ENCODE measurements around the gene LRRC23. TPM values are rescaled to one million over a fixed set of nuclear protein-coding genes. Genes with fewer than 3 reads are reported as not detected.

Gene LRRC23
- total RNA-seq, 1 donor from 2014 or later, result 5.2 TPM

DNA sequence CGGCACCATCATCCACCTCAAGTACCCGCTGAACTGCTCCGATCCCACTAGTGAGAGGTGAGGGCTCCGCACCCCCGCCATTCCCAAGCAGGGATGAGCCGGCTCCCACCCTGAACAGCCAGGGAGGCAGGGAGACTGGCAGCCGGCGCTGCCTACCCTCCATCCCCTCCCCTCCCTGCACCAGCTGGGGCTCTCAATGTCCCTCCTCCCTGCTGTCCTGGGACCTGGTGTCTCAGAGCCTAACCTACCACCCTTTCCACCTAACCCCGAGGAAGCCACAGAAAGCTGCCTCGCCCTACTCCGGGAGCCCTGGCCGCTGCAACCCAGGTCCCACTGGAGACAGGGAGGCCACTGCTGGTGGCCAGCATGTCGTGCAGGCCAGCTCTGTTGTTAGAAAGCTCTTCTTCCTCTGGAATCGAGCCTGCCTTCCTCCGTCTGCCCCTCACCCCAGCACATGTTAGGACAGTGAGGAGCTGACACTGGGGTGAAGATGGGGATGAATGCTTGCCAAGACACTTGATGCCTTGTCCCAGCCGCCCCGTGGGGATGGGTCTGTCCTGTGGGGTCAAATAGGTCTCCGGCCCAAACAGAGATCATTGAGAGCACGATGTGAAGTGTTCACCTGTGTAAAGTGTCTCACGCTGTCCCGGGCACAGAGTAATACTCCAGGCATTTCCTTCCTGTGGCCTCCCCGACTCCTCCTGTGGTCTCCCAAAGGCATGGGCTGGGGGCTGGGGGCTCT lies 47.7 kb downstream of the LRRC23 start:
- H3K9me3 Mint-ChIP-seq, result no peaks in the 10 kb centered on the region
- H3K79me2 ChIP-seq (ENCODE audit: low read depth), result no peaks in the 10 kb centered on the region
- no peak overlapping the region for H3K4me2 ChIP-seq
- H3K27ac Mint-ChIP-seq, result peak overlapping the region; percentile 78
- no peaks in the 10 kb centered on the region for H3K4me1 ChIP-seq
- peaks cover 26% of the 10 kb centered on the region for H3K4me1 Mint-ChIP-seq
- peaks cover 5% of the 10 kb centered on the region for H3K27me3 Mint-ChIP-seq (ENCODE audit: insufficient read depth, low read depth)
- no peak for TF ChIP-seq EZH2 (IDR thresholded peaks at IDR 0.05)
- no peak for TF ChIP-seq EZH2phosphoT487 (IDR thresholded peaks at IDR 0.05)
- TF ChIP-seq, protein P1, sequence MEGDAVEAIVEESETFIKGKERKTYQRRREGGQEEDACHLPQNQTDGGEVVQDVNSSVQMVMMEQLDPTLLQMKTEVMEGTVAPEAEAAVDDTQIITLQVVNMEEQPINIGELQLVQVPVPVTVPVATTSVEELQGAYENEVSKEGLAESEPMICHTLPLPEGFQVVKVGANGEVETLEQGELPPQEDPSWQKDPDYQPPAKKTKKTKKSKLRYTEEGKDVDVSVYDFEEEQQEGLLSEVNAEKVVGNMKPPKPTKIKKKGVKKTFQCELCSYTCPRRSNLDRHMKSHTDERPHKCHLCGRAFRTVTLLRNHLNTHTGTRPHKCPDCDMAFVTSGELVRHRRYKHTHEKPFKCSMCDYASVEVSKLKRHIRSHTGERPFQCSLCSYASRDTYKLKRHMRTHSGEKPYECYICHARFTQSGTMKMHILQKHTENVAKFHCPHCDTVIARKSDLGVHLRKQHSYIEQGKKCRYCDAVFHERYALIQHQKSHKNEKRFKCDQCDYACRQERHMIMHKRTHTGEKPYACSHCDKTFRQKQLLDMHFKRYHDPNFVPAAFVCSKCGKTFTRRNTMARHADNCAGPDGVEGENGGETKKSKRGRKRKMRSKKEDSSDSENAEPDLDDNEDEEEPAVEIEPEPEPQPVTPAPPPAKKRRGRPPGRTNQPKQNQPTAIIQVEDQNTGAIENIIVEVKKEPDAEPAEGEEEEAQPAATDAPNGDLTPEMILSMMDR (IDR thresholded peaks at IDR 0.05), result no peak
- no peak overlapping the region for H3K27ac ChIP-seq
- H3K36me3 Mint-ChIP-seq, result peaks cover 2% of the 10 kb centered on the region
- H3K36me3 ChIP-seq, result no peaks in the 10 kb centered on the region
- no peaks in the 10 kb centered on the region for H4K20me1 ChIP-seq (ENCODE audit: low read depth)
- H3K4me3 Mint-ChIP-seq, result no peak overlapping the region
- H2AFZ ChIP-seq (replicated peaks), result no peak overlapping the region
- peaks cover under 1% of the 10 kb centered on the region for H3F3A ChIP-seq (ENCODE audit: low read depth)
- H3K9me3 ChIP-seq (ENCODE audit: low read depth), result no peaks in the 10 kb centered on the region
- H3K4me3 ChIP-seq, result no peak overlapping the region
- H3K27me3 ChIP-seq, result no peaks in the 10 kb centered on the region
- H3K9ac ChIP-seq, result no peak overlapping the region
- DNase-seq (ENCODE audit: low spot score), result no peak

DNA sequence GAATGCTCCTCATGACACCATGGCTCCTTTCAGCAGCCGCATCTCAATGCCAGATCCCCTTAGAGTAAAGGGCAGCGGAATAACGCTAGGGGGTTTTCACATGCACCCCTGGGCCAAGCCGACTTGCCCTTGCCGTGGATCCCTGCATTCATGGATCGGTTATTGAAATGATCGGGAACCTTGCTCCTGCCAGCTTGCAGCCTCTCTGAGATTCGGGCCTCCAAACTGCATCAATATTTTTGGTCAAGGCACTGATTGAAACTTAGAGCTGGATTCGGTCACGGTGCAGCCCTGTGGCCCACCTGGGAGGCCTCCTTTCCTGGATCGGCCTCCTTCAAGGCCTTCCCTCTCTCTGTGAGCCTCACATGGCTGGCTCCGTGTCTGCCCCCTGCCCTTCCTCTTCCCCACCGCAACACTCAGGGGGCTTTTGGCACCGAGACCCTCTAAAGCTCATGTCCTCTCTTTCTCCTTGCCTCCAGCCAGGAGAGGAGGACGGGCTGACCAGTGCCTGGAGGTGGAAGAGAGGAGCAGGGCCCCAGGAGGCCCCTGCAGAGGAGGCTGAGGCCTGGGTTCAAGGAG lies 48.3 kb downstream of the LRRC23 start:
- H3K36me3 ChIP-seq, result no peaks in the 10 kb centered on the region
- no peak overlapping the region for H3K4me2 ChIP-seq
- H2AFZ ChIP-seq (replicated peaks), result no peak overlapping the region
- no peak overlapping the region for H3K9ac ChIP-seq
- H3K27ac Mint-ChIP-seq, result peak overlapping the region; percentile 60
- no peaks in the 10 kb centered on the region for H3K79me2 ChIP-seq (ENCODE audit: low read depth)
- H3K27me3 Mint-ChIP-seq (ENCODE audit: insufficient read depth, low read depth), result peaks cover 5% of the 10 kb centered on the region
- DNase-seq (ENCODE audit: low spot score), result no peak
- H3K4me3 ChIP-seq, result no peak overlapping the region
- H3F3A ChIP-seq (ENCODE audit: low read depth), result no peaks in the 10 kb centered on the region
- no peaks in the 10 kb centered on the region for H3K27me3 ChIP-seq
- H3K4me3 Mint-ChIP-seq, result no peak overlapping the region
- no peaks in the 10 kb centered on the region for H3K9me3 Mint-ChIP-seq
- no peak for TF ChIP-seq EZH2phosphoT487 (IDR thresholded peaks at IDR 0.05)
- TF ChIP-seq, protein P1 (IDR thresholded peaks at IDR 0.05), result no peak
- no peaks in the 10 kb centered on the region for H3K4me1 ChIP-seq
- no peaks in the 10 kb centered on the region for H3K9me3 ChIP-seq (ENCODE audit: low read depth)
- H3K36me3 Mint-ChIP-seq, result peaks cover 2% of the 10 kb centered on the region
- no peak overlapping the region for H3K27ac ChIP-seq
- H3K4me1 Mint-ChIP-seq, result peaks cover 26% of the 10 kb centered on the region
- H4K20me1 ChIP-seq (ENCODE audit: low read depth), result no peaks in the 10 kb centered on the region

DNA sequence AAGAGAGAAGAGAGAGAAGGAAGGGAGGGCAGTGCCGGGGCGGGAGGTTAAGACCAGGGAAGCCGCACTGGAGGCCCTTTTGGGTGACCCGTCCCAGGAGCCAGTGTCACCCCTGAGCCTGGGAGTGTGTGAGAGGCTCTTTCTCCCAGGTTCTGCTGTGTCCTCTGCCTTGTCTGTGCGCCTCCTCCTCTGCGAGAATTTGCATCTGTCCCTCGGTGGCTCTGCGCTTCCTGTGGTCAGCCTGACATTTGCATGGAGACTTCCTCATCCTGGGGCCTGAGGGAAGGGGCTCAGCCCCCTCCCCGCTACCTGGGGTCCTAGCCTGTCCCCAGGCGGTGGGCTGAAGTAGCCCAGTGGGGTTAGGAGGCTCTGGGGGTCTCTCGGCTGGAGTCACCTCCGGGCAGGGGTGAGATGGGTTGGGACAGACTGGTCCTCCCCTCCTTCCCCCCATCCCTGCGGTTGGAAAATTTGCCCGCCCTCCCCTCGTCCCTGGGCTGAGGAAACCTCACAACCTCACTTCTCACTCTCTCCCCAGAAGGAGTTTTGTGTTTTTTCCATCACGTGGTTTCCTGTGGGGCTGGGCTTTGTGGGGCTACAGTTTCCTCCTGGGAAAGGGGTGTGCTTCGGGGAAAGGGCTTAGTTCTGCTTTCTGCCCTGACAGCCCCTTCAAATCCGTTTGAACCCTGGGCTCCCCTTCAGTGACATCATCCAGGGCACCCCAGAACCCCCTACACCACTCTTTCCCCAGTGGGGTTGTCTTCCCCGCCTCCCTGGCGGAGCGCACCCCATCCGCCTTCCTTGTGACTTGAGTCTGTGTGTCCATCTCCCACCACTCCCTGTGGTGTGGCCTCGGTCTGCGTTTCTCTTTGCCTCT lies 49.1 kb downstream of the LRRC23 start:
- Histone ChIP-seq H3K27me3 (no peaks in the 10 kb centered on the region), H2AFZ (replicated peaks) (no peak overlapping the region), H3K27ac (no peak overlapping the region), H3K4me1 (no peaks in the 10 kb centered on the region), H3F3A (ENCODE audit: low read depth) (no peaks in the 10 kb centered on the region), H3K9ac (no peak overlapping the region), H3K4me2 (no peak overlapping the region), H3K9me3 (ENCODE audit: low read depth) (no peaks in the 10 kb centered on the region), H3K4me3 (no peak overlapping the region), H3K79me2 (ENCODE audit: low read depth) (no peaks in the 10 kb centered on the region), H3K36me3 (no peaks in the 10 kb centered on the region), H4K20me1 (ENCODE audit: low read depth) (no peaks in the 10 kb centered on the region)
- no peaks in the 10 kb centered on the region for H3K9me3 Mint-ChIP-seq
- peaks cover 26% of the 10 kb centered on the region for H3K4me1 Mint-ChIP-seq
- peak overlapping the region; percentile 96 for H3K27ac Mint-ChIP-seq
- H3K36me3 Mint-ChIP-seq, result peaks cover 2% of the 10 kb centered on the region
- peaks cover 9% of the 10 kb centered on the region for H3K27me3 Mint-ChIP-seq (ENCODE audit: insufficient read depth, low read depth)
- H3K4me3 Mint-ChIP-seq, result peak overlapping the region; percentile 67
- TF ChIP-seq, protein P1 (IDR thresholded peaks at IDR 0.05), result no peak
- TF ChIP-seq EZH2 (IDR thresholded peaks at IDR 0.05), result no peak
- TF ChIP-seq EZH2phosphoT487 (IDR thresholded peaks at IDR 0.05), result no peak
- DNase-seq (ENCODE audit: low spot score), result no peak

Measured in neural progenitor cell (in vitro differentiated cells).